Stimulated activated CD8-positive, alpha-beta memory T cell treated with anti-CD3 and anti-CD28 coated beads, Interleukin-15, amount 100 ng/mL, for 1 hour (primary cell): Measurements from ENCODE around the gene LRAT.
"Not testable (repeated sequence)": the region's sequence is repeated elsewhere in the genome, so short reads cannot be mapped to it uniquely, and the experiment has no call there.

Experiments used
- DNase-seq: peaks from one replicate; pipeline ENCODE4 v3.0.0-alpha.2; 2020; ENCODE audit warnings: low read depth

Gene LRAT

DNA sequence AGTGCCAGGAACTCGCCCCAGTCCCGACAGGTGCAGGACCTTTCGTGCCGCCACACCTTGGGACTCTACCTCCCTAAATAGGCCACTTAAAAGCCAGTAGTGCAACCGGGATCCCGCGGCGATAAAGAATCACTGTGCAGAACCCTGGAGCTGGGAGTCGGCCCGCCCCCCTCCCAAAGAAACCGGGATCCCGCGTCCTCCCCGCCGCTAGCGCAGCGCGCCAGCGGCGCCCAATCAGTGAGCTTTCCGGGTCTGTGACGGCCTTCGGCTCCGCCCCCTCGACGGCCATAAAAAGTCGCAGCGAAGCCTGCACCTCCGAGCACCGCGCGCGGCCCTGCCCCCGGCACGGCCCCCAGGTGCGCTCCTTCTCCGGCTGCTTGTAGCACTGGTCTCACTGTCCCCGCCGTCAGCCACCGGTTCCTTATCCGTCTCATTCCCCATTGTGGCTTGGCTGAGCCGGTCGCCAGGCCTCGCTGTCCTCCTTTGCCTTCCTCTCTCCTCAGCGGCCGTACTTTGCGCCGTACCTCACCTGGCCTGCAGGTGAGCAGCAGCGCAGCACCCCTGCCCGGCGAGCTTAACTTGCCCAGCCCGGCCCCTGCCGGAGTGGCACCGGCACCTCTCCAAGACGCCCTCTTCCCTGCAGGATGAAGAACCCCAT lies at the start of gene LRAT:
LRAT (plus strand) TSS at position 318 of the 658 bp plus-strand sequence; CDS start at position 645, 327 bp downstream.
- no peak for DNase-seq

DNA sequence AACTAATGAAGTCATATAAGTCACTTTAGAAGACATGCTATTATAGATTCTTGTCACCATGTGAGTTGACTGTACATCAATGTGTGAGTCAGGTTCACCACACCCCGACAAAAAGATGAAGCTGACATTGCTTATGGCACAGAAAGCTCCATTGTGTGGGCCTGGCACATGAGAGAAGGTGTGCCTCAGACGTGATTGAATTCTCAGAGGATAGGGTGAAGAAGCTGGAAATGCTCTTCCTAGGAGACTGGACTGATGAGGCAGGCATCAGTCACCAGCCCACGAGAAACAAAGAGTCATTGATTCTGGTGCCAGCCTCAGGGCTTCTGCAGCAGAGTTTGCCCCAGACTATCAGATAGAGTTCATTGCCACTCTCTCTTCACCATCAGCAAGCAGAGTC lies 35.9 kb upstream of the LRAT start:
- no peak for DNase-seq

DNA sequence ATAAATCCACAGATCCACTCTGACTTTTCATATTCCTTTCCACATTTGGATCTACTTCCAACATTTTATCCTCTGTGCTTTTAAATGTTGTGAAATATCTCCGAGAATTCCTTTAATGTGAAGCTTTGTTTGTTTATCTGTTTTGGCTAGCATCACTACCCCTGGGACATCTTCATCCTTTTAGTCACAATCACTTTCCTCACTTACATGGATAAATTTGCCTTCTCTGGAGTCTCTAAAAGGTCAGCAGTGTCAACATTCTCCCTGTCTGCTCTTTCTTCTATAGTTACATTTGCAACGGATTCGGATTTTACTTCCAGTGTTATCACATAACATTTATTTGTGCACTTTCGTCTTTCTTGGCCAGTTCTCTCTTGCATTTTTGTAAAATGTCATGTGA lies 34.2 kb upstream of the LRAT start:
- no peak for DNase-seq

DNA sequence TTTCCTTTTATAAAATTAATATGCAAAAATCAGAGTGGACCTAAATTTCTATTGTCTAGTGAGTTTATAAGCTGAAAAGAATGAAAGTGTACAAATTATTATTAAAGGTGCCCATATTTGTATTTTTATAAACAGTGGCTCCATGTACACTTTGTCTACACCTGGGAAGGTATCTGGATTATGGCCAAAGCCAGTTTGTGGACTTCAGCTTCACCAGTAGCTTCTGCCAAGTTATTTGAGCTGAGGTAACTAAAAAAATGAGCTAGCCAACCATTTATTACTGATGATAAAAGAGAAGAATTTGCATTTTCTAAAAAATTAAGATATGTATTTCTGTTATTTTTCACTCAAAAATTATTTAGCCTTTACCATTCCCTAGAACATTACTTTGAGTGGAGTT lies 32.3 kb upstream of the LRAT start:
- no peak for DNase-seq

DNA sequence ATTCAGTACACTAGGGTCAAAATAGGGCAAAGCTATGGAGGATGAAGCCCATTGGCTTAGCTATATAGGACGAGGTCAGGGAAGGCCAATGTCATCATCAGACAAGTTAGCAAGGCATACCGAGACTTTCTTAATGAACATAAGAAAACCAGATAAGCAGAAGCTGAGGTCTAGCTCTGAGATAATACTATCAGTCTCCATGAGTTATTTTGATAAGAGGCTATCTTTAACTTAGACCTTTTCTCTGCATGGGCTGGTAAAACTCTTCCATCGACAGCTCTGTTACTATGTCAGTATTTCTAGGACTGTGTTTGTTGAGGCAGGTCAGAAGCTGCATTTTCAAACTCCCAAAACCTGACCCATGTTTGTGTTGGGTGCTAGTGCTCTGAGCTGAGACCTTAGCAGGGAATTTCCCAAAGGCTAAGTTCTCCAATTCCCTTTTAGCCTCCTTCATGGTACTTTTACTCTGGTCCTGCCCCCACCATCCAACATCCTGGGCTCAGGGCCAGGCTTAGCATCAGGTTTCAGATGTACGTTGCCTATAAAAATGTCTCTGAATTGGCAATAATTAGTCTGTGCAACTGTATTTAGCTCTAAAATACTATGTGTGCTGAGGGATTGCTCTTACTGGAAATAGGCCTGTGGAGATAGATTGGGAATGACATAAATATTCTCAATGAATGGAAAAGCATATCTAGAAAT lies 29.3 kb upstream of the LRAT start:
- DNase-seq = no peak

- no peak for DNase-seq
Measured at GRCh38 chr4:154719087-154719486, 24.7 kb upstream of the LRAT start.

GRCh38 chr4:154720123-154720522 lies 23.7 kb upstream of the LRAT start:
- DNase-seq = no peak

- DNase-seq = no peak
Measured at GRCh38 chr4:154720618-154721267, 23.1 kb upstream of the LRAT start.

- no peak for DNase-seq
Measured at GRCh38 chr4:154722262-154722661, 21.5 kb upstream of the LRAT start.

- DNase-seq = not testable (repeated sequence)
Measured at GRCh38 chr4:154723601-154724000, 20.2 kb upstream of the LRAT start.

DNA sequence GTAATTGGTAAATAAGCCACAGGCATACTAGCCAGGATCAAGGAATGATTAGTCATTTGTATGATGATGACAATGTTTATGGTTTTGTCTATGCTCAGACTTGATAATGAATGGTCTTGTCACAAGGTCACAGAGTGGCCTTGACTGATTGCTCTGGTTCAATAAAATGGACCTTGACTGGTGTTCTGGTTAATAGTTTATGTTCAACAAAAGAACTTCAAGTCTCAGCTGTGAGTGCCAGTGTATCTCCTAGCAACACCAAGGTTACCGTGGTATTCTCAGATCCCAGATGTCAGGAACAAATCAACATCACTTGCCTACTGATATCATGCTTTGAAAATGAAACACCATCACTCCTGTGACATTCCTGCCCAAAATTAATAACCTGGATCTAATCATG lies 16.3 kb upstream of the LRAT start:
- DNase-seq = no peak

- DNase-seq = no peak
Measured at GRCh38 chr4:154731756-154732155, 12.0 kb upstream of the LRAT start.

DNA sequence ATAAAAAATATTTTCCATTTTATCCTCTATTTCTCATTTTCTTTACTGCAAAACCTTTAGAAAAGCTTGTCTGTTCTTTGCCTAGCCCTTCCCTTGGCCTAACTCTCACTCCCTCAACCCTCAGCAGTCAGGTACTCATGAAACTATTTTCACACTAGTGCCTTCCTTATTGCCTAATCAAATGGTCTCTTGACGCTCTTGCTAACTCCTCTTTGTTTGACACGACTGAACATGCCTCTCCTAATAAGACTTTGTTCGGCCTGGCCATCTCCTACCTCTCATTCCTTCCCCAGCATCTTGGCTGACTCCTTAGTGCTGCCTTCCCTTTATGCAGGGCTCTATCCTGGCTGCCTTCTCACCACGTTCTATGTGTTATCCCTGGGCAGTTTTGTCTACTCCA lies 11.1 kb upstream of the LRAT start:
- no peak for DNase-seq

DNA sequence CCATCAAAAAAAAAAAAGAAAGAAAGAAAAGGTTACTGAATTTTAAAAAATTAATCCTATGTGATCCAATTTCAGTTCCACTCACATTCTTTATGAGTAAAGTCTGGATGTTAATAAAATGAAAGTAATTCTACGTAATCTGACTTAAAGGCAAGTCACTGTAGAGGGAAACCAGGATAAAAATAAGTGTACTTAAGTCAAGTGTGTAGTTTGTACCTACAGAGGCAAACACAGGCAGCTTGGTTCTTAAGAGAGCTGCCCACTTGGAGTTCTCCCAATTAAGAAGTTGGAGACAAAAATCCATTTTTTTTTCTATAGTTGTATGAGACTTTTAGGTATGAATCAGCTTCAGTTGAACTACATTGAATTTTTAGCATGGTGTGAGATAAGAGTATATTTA lies 7.0 kb upstream of the LRAT start:
- DNase-seq = no peak

- DNase-seq = no peak
Measured at GRCh38 chr4:154738426-154738825, 5.4 kb upstream of the LRAT start.

DNA sequence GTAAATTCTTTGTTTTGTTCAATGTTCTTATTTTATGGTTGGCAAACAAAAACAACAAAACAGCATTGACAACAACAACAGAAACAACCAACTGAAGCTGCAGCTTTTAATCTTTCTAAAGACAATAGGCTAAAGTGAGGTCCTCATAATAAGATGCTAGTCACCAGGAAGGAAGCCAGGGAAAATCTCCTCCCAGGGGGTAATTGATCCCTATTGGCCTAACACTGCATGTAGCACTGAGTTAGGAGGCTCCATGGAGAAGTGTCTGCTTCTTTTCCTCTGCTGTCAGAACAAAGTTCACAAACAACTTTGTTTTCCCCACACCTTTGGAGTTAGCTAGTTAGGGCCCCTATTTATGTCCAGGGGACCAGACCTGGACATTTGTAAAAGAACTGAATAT lies 4.7 kb upstream of the LRAT start:
- DNase-seq = no peak

GRCh38 chr4:154740462-154740861 lies 3.3 kb upstream of the LRAT start:
- DNase-seq = no peak

GRCh38 chr4:154741131-154741665 lies 2.6 kb upstream of the LRAT start:
- no peak for DNase-seq

GRCh38 chr4:154741922-154742850 lies 1.6 kb upstream of the LRAT start:
- DNase-seq = no peak

DNA sequence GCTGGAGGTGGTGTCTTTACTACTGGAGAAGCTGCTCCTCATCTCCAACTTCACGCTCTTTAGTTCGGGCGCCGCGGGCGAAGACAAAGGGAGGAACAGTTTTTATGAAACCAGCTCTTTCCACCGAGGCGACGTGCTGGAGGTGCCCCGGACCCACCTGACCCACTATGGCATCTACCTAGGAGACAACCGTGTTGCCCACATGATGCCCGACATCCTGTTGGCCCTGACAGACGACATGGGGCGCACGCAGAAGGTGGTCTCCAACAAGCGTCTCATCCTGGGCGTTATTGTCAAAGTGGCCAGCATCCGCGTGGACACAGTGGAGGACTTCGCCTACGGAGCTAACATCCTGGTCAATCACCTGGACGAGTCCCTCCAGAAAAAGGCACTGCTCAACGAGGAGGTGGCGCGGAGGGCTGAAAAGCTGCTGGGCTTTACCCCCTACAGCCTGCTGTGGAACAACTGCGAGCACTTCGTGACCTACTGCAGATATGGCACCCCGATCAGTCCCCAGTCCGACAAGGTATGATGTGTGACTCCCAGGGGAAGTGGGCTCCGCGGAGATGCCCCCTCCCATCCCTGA lies 634 bp downstream of the LRAT start:
- DNase-seq = no peak

DNA sequence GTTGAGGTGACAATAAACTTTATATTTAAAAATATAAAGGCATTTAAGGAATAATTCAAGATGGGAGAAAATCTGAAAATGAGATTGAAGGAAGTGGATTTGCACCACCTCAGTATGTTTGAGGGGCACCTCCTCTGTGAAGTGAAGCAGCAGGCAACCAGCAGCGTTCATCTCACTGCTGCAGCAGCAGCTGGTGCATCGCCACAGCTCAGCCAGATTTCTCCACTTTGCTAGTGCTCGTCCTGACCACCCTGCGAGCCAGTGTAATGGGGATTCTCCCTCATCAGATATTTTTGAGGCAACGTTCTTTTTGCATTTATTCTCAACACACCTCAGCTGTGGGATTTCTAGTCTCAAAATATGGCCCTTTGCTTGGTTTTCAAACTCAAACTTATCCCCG lies 13.9 kb downstream of the LRAT start:
- no peak for DNase-seq

GRCh38 chr4:154760895-154761294 lies 17.1 kb downstream of the LRAT start:
- DNase-seq = no peak
